ENCODE data around the gene ACO2. TPM values are rescaled to one million over a fixed set of nuclear protein-coding genes. Genes with fewer than 3 reads are reported as not detected.

Gene ACO2
- total and polyA plus RNA-seq, 2 of the 13 experiments (the other 11 are each of a cell fraction or from before 2014, with no cell fraction given): 19.2 to 45.6 TPM

DNA sequence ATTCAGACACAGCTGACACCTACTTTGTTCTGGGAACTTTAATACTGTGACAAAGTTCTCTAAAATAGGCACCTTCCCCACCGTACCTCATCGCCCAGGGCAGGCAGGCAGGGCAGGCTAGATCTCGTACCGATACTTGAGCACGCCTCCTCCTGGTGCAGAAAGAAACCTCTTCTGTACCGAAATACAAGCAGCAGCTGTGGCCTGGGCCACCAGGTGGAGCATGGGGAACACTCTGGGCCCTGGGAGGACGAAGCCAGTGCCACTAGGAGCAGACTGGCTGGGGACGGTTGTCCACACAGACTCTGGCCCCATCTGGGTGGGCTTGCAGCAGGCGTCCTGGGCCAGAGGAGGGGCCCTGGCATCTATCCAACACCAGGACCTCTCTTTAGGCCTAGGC is 108.0 kb downstream of the ACO2 start (continued):
- TF ChIP-seq GABPB1 (CRISPR knock-in tag; IDR thresholded peaks at IDR 0.05) (peak; percentile 33), SIX4 (CRISPR knock-in tag; IDR thresholded peaks at IDR 0.05) (no peak), HNF4A (CRISPR knock-in tag; IDR thresholded peaks at IDR 0.05) (peak; percentile 40), YY1 (IDR thresholded peaks at IDR 0.05; ENCODE audit: insufficient read depth, insufficient replicate concordance, low read depth, low read length) (peak; percentile 59), CEBPG (CRISPR knock-in tag; IDR thresholded peaks at IDR 0.05) (peak; percentile 48; the same call in 1 of the 2 replicates), ZBTB34 (CRISPR knock-in tag; IDR thresholded peaks at IDR 0.05) (peak; percentile 65; the same call in 1 of the 2 replicates), BCL6 (CRISPR knock-in tag; IDR thresholded peaks at IDR 0.05) (0 out of 2 replicates have a peak, but pooled peaks have one; percentile 27), ARNT2 (CRISPR knock-in tag; IDR thresholded peaks at IDR 0.05; ENCODE audit: low read depth) (no peak), CHD2 (IDR thresholded peaks at IDR 0.05; ENCODE audit: low read depth, low read length) (no peak), MED1 (CRISPR knock-in tag; IDR thresholded peaks at IDR 0.05) (peak; percentile 61), ZBTB39 (CRISPR knock-in tag; IDR thresholded peaks at IDR 0.05) (no peak), U2AF1 (optimal IDR thresholded peaks at IDR 0.05; ENCODE audit: low read depth, low read length) (no peak), HOMEZ (CRISPR knock-in tag; IDR thresholded peaks at IDR 0.05; ENCODE audit: low read depth) (peak; percentile 56; the same call in 1 of the 2 replicates), XRCC5 (optimal IDR thresholded peaks at IDR 0.05; ENCODE audit: low read length) (peak; percentile 92), ZNF143 (CRISPR knock-in tag; IDR thresholded peaks at IDR 0.05) (no peak), MTA1 (CRISPR knock-in tag; IDR thresholded peaks at IDR 0.05; ENCODE audit: borderline replicate concordance) (0 out of 2 replicates have a peak, but pooled peaks have one; percentile 8), ZNF770 (CRISPR knock-in tag; IDR thresholded peaks at IDR 0.05) (peak; percentile 27; the same call in 1 of the 2 replicates), ZNF883 (CRISPR knock-in tag; IDR thresholded peaks at IDR 0.05; ENCODE audit: not compliant biosample characterization) (no peak), RFXAP (CRISPR knock-in tag; IDR thresholded peaks at IDR 0.05; ENCODE audit: borderline replicate concordance) (peak; percentile 59; the same call in 1 of the 2 replicates)
- TF ChIP-seq, protein P1, sequence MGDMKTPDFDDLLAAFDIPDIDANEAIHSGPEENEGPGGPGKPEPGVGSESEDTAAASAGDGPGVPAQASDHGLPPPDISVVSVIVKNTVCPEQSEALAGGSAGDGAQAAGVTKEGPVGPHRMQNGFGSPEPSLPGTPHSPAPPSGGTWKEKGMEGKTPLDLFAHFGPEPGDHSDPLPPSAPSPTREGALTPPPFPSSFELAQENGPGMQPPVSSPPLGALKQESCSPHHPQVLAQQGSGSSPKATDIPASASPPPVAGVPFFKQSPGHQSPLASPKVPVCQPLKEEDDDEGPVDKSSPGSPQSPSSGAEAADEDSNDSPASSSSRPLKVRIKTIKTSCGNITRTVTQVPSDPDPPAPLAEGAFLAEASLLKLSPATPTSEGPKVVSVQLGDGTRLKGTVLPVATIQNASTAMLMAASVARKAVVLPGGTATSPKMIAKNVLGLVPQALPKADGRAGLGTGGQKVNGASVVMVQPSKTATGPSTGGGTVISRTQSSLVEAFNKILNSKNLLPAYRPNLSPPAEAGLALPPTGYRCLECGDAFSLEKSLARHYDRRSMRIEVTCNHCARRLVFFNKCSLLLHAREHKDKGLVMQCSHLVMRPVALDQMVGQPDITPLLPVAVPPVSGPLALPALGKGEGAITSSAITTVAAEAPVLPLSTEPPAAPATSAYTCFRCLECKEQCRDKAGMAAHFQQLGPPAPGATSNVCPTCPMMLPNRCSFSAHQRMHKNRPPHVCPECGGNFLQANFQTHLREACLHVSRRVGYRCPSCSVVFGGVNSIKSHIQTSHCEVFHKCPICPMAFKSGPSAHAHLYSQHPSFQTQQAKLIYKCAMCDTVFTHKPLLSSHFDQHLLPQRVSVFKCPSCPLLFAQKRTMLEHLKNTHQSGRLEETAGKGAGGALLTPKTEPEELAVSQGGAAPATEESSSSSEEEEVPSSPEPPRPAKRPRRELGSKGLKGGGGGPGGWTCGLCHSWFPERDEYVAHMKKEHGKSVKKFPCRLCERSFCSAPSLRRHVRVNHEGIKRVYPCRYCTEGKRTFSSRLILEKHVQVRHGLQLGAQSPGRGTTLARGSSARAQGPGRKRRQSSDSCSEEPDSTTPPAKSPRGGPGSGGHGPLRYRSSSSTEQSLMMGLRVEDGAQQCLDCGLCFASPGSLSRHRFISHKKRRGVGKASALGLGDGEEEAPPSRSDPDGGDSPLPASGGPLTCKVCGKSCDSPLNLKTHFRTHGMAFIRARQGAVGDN (CRISPR knock-in tag; IDR thresholded peaks at IDR 0.05): peak; percentile 74

Measured in HepG2 (cell line).